T-helper 9 cell (primary cell): ENCODE data around the gene MAPK10.

Experiments used
- DNase-seq: peaks from one replicate; pipeline ENCODE4 v3.0.0-alpha.2; 2020

MAPK10 gene

DNA sequence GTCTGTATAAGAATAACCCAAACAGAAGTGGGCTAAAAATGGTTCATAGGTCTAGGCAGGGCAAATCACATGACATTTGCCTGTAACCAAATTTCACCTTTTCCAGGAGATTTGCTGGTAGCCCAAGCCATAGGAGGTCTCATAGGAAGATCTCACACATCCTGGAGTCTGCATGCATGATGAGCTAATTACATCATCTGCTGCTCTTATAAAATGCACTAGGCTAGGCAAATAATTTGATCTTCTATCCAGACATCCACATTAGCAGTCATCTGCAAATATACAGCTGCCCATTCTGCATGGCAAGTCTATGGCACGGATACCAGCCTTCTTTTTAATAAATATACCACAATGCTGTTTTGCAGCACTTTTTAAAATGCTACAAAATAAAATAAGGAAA, 87.2 kb downstream of the MAPK10 start:
- DNase-seq, result no peak

DNA sequence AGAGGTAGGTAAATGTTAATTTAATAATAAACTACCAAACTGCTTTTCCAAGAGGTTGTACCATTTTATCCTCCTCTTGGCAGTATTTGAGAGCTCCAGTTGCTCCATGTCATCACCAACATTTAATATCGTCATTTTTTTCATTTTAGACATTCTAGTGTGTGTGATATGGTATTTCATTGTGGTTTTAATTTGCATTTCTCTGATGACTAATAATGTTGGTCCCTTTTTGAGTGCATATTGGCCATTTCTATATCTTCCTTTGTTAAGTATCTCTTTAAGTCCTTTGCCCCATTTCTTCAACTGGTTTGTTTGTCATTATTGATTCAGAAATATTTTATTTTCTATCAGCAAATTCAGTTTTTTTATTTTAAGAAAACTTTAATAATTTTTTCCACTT, 88.8 kb downstream of the MAPK10 start:
- DNase-seq, result no peak

DNA sequence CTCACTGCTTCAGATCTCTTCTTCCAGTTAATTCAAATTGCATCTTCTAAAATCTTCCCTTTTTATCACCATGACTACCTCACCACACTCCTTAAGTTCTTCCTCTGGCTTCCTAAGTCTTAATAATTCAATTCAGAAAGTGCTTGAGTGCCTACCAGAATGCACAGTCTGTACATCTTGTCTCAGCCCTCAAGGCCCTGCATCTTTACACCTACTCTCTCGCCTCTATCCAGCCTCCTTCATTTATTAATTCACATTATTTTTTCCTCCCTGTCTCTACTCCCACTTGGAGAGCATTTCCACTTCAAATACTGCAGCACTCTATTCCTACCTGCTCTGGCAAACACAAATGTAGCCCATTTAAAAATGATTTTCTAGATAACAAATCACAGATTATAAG, 90.5 kb downstream of the MAPK10 start:
- no peak for DNase-seq

DNA sequence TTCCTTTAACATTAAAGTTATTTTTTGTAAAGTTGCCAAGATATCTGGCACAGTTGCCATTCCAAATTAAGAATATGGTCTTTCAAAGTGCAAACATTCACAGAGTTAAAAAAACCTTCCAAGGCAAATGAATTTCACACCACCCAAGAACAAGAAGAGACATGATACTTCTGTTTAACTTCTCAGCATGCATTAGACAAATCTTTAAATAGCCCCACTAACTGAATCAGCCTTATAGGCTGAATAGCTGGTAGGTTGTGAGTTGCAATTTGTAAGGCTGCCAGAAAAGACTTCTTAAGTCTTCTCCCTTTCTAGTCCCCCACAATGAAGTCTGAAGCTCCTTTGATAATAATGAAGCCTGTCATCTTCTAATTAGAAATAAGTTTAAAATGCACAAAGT, 95.6 kb downstream of the MAPK10 start:
- no peak for DNase-seq

DNA sequence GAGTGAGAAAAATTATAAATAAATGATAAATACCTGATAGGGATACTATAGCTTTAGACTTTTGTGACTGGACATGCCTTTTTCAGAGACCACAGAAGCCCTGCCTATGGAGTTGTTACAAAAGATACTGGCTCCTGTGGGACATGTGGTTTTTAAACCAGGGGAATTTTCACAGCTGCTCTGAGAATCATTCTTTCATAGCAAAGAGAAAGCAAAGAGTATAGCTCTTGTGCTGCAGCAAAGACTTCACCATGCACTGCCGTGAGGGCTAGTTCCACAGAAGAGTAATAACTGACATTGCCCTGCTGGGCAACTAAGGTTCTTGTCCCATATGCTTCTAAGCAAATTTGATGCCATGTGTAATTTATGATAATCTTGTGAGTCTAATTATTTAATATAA, 98.2 kb downstream of the MAPK10 start:
- DNase-seq, result no peak

DNA sequence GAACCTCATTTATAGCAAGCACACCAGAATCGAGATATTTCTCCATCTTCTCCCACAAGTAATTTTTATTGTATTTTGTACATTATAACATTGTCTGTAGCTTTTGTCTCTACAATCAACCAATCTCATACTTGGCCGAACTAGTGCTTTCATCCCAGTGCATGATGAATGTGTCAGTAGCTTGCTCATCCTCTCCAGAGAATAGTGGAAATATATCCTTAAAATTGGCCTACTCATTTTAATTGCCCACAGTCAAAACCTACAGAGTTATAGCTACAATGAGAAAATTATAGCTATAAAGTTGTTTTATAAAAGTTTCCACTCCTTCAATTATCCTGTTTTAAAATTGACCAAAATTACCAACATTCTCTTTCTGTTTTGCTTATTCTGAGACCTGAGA, 103.8 kb downstream of the MAPK10 start:
- no peak for DNase-seq

DNA sequence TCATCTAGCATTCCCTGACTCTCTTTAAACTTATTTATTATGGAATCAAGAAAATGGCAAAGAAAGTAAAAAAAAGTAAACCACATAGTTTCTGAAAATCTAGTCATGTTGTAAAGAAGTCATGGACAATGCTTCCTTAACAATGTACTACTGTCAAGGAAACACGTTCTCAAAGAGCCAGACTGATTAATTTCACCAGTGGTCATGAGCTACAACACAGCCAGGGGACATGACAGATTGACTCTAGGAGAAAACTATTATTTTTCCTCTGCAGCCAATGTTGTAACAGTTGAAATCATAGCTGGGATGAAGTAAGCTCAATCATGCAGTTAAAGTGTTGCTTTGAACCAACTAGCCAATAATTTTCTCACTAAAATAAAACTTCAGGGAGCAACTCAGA, 109.2 kb downstream of the MAPK10 start:
- no peak for DNase-seq

DNA sequence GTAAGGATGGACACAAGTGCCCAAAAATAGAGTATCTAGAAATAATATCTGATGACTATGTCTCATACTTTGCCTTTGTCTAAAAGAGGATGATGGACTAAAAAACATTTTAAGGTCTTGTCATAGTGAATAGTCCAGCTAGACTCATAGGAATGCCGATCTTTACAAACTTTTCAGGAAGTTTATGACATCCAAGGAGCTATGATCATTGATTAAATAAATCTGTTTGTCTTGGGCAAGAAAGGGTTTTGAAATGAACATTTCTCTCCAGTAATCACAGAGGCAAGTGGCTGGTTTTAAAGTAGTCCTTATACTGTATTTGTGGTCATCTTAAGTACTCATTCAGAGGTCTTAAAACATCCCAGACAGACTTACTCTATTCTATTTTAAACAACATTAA, 109.8 kb downstream of the MAPK10 start:
- no peak for DNase-seq

DNA sequence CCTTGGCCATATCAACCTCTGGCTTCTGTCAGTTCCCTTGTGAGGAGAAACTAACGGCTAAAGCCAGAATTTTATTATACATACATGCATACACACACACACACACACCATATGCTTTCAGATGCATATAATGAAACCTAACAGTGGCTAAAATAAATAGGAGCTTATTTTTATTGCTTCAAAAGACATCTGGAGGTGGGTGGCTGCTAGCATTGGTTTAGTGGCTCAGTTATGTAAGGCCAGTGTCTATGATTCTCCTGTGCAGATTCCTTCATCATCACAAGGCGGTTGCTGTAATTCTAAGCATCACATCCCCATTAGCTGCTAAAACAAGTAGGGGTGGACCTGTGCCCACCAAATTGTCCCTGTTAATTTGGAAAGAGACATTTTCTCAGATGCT, 110.8 kb downstream of the MAPK10 start:
- DNase-seq, result no peak

DNA sequence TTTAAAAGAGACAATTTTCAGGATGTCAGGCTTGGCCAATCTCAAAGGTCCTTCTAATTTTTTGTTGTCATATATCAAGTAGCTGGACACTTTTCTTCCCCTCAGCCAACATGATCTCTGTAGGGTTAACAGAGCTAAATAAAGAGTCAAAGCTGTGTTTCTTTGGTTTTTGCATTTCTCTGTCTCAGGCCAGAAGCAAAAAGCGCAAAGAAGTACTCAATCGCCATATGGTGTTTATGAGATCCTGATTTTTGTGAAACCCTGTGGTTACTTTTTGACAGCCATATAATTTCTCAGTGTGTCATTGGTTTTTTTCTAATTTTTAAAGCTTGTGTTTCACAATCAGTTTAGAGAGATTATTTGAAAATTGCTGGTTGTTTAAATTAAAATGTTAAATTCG, 111.9 kb downstream of the MAPK10 start:
- DNase-seq, result no peak

DNA sequence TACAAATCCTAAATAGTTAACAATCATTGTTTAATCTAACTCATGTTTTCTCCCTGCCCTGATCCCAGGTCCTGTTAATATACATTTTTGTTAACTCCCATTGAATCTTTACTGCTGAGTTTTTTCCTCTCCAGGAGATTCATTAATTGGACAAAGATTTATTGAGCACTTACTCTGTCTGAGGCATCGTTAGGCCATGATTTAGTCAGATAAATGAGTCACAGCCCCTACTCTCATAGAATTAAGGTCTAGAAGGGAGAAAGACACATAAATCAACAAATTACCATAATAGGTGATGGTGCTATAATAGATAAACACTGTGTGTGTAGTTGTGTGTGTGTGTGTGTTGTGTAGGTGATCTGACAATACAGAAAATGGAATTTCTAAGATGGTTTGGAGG, 112.5 kb downstream of the MAPK10 start:
- DNase-seq, result no peak

DNA sequence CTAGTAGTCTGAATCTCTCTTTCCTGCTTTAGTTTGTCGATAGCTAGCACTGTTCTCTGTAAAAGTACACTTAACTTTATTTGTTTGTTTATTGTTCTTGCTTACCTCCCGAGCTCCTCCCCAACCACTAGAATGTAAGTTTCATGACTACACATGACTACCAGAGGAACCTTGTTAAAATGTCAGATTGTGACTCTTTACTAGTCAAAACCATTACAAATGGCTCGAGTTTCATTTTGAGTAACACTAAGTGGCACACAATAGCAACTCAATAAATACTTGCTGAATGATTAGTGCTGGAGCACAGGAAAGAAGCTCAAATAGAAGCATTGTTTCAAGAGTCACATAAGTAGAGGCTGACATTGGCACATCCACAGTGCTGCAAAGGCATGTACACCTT, 116.1 kb downstream of the MAPK10 start:
- DNase-seq, result no peak

DNA sequence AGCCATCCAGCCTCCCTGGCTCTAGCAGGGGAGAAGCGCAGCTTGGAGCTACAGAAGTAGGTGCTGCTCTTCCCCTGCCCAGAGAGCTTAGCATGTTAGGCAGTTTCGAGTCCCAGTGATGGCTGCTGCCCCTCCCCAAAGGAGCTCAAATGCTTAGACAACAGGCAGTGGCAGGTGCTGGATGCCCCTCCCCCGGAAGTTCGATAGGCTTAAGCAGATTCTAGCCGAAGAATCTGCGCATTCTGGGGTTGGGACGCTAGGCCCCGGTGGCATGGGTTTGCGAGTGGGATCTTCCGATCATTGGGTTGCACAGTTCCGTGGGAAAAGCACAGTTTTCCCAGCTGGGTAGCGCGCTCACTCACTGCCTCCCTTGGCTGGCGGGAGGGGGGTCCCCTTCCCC, 117.2 kb downstream of the MAPK10 start:
- DNase-seq, result no peak

DNA sequence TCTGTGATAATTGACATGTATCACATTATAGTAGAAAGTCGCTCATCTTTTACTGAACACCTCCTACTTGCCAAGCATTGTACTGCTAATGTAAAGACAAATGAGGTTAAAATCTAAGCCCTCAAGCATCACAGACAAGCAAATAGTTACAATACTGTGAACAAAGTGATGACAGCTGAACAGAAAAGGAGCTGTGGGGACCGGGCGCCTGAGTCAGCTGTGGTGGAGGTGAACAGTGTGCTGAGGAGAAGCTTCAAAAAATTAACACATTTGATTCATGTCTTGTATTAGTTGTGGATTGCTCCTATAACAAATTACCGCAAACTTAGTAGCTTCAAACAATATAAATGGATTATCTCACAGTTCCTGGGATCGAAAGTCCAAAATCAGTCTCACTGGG, 124.3 kb downstream of the MAPK10 start:
- no peak for DNase-seq

DNA sequence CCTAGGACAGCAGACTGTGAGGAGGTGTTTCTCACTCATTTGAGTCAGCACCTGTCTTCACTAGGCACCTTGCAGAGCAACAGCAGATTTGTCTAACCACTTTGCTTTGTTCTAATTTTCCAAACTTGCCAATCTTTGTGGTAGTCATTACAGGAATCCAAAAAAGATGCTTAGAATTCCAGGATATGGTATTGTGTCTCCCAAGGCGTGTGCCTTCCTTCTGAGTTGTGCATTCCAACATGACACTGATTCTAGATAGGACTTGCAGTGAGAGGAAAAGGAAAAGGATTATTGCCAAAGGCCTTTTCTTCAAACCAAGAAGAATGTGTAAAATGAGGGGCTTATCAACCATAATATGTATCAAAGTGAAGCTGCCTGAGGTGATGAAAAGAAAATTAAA, 126.2 kb downstream of the MAPK10 start:
- no peak for DNase-seq

DNA sequence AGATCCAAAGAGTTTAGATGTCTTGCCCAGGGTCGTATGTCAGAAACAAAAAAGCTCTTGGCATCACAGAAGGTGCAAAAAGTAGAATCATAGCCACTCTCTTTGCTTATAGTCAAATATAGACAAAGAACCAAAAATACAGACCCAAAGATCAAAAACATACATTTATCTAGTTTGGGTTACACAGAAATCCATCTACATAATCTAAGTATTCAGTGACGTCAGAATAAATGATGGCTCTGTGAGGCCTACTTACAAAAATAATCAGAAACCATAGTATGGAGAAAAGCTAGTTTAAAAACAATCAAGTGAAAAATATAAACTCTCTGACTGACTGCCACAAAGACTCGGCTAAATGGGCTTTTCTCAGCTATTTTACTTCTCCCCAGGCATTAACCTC, 126.8 kb downstream of the MAPK10 start:
- DNase-seq, result no peak

DNA sequence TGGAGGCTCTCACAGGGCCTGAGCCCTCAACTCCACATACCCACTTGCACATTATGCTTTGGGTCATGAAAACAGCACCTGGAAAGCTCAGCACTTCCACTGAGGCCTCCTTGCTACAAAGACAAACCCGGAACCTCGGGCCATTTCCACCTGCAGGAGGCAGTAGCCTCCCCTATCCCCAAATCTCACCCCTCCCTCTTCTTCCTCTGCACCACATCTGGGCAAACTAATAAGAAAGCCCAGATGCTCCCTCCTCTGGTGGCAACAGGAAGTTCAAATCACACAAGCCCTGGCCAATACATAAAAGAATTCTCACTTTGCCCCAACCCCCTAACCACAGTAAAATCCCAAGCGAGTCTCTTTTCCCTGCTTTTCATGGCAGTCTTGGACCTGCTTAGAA, 136.4 kb downstream of the MAPK10 start:
- no peak for DNase-seq

DNA sequence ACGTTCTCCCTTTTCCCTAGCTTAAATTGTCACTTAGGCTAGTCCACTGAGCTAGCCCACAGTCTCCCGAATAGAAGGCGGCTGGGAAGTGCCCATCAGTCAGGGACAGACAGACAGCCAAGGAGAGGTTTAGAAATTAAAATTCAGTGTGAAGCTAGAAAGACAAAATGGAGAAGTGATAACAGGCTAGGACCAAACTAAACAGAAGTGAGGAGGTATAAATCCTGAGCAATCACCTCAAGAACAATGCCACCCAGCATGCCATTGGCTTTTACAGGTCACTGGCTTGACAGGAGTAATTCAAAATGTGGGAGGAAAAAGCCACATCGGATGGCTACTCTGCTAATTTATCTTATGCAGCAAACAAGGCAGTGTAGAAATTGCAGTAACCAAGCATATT, 138.9 kb downstream of the MAPK10 start:
- DNase-seq, result no peak

DNA sequence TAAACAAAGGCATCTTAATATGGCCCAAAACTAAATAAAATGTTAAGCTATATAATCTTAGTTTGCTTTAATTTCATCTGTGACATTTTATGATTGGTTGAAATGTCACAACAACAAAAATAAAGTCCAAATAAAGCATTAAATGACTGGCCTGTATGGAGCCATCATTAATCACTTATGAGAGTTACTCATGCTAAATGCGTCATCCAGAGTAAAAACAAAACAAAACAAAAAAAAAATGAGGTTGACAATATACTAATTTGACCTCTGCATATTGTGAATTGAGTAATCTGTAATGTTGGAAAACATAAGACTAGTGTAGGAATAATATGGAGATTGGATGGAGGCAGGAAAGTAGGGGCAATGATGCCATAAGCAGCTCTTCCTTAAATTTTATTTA, 139.7 kb downstream of the MAPK10 start:
- no peak for DNase-seq

DNA sequence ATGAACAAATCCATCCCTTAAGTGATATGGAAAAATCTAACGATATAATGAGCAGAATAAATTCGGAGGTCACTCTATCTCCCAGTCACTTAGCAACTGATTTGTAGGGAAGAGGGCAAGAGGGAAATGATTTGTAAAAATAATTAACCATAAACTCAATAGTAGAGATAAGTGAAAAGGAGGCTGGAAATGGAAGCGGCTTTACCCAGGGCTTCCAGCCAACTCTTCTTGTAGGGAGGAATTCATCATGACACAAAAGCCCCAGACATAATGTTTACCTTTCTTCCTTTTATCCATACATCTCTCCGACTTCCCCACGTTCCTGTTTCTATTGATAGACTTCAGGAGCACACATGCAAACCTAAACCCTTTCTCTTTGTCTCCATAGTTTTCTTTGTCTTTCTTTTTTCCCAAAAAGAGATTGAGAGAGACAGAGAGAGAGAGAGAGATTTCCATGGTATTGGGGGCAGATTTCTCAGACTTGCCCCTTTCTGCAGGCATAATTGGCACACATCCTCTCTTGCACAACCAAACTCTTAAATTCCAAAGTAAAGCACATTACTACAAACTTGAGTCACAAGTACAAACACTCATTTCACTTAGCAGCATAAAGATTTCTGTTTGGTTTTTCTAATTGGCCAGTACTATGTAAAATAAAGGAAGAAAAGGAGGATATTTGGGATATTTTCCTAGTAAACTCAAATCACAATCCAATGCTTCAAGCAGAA, 140.9 kb downstream of the MAPK10 start:
- DNase-seq, result no peak

DNA sequence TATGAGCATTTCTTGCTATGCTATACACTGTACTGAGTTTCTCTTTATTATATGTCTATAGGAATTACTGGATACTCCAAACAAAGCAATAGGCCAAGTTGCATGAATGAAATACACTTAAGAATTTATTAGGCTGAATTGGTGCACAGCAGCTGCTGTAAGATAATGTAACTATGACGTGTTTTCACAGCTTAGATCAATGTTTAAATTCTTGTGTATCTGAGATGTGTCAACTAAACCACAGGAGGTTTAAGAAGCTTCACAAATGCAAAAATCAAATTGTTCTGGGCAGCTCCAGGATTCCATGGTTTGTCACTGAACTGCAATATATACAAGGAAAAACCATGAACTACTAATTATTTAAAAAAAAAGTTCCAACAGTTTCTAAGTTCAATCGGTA, 156.7 kb downstream of the MAPK10 start:
- no peak for DNase-seq

DNA sequence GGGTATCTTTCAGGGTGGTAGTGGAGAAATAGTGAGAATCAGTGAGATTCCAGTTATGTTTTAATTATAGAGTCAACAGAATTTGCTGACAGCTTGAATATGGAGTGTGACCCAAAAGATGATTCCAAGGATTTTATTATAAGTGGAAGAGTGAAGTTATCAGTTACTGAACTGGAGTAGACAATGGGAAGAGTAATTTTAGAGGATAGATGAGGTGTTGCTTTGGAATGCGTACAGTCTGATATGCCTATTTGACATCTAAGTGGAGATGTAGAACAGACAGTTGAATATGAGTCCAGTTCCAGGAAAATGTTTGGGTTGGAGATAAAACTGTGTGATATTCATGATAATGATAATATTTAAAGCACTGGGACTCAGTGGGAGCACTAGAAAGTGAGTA, 174.2 kb downstream of the MAPK10 start:
- DNase-seq, result no peak

DNA sequence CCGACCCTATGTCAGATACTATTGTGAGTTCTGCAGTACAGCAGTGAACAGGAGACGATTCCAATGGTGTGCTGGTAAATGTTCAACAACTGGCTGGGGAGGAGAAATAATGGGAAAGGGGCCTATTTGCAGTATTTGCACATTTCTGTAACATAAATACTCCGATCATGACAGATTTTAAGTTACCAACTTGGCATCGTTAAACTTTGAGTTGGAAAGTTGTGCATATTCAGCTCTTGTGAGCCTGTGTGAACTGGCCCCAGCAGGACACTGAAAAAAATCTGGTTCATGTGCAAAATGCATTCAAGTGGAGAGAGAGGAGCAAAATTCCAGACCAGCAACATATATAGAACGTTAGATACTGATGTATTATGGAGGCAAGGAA, 175.0 kb downstream of the MAPK10 start:
- no peak for DNase-seq

DNA sequence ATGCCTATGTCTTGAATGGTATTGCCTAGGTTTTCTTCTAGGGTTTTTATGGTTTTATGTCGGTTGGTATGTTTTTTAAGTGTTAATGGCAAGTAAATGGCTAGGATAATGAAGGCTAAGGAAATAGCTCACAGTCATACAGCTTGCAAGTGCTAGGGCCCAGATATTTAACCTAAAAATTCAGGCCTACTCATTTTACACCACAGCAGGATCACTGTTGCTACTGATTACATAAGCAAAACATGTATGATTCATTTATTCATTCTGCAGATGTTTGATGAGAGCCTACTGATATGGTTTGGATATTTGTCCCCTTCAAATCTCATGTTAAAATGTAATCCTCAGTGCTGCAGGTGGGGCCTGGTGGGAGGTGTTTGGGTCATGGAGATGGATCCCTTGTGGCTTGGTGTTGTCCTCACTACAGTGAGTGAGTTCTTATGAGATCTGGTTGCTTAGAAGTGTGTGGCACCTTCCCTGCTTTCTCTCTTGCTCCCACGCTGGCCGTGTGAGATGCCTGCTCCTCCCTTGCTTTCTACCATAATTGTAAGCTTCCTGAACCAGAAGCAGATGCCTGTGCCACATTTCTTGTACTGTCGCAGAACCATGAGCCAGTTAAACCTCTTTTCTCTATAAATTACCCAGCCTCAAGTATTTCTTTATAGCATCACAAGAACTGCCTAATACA, 175.5 kb downstream of the MAPK10 start:
- no peak for DNase-seq

DNA sequence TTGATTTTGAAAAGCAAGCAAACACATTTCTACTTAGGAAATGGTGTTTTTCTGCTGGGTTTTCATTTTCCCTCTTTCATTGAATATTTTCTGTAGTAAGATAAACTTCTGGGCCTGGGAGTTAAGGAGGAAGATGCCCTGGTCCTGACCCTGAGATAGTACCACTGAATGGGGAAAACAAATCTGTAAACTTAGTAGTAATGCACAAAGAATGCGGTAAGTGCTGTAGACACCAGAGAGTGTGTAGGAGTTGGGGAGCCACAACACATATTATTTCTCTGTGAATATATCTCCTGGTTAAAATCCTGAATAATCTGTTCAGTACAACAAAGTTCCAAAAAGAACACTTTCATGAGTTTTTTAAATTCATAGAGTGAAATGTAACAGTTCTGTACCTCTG, 178.3 kb downstream of the MAPK10 start:
- no peak for DNase-seq
